GM12891 (cell line): ENCODE measurements around the gene CD4.

ENCODE experiments used
- DNase-seq: peaks from one replicate; pipeline ENCODE4 v3.0.0; 2011; ENCODE audit warnings: low spot score; ENCODE audit not compliant: insufficient read length
- FAIRE-seq: peaks from 2 replicates; lab custom pipeline; 2011; peaks lifted over from hg19 to GRCh38; lab: Jason Lieb, UNC
- PAX5 ChIP-seq: IDR thresholded peaks from 2 replicates; pipeline ENCODE4 v1.6.1; 2011; ENCODE audit warnings: low read length, moderate library complexity, mild to moderate bottlenecking; ENCODE audit not compliant: insufficient read depth, severe bottlenecking
- POLR2A ChIP-seq: IDR thresholded peaks from 2 replicates; pipeline ENCODE4 v1.6.1; 2011; ENCODE audit warnings: low read depth, low read length, control low read depth
- POLR2AphosphoS5 ChIP-seq: IDR thresholded peaks from 2 replicates; pipeline ENCODE4 v1.6.1; 2011; ENCODE audit warnings: low read depth, low read length, control low read depth
- POU2F2 ChIP-seq: IDR thresholded peaks from 2 replicates; pipeline ENCODE4 v1.6.1; 2011; ENCODE audit warnings: low read depth, mild to moderate bottlenecking, control low read depth, low read length, moderate library complexity
- SPI1 ChIP-seq: IDR thresholded peaks from 2 replicates; pipeline ENCODE4 v1.6.1; 2011; ENCODE audit warnings: low read depth, low read length, control low read depth
- TAF1 ChIP-seq: IDR thresholded peaks from 2 replicates; pipeline ENCODE4 v1.6.1; 2011; ENCODE audit warnings: low read depth, low read length, control low read depth

CD4 gene

GRCh38 chr12:6765048-6765633 is 24.2 kb upstream of the CD4 start:
- FAIRE-seq: no peak
- TF ChIP-seq POLR2A: no peak
- no peak for TF ChIP-seq POLR2AphosphoS5
- no peak for TF ChIP-seq PAX5
- TF ChIP-seq SPI1: no peak
- no peak for TF ChIP-seq POU2F2
- TF ChIP-seq TAF1: no peak
- no peak for DNase-seq

DNA sequence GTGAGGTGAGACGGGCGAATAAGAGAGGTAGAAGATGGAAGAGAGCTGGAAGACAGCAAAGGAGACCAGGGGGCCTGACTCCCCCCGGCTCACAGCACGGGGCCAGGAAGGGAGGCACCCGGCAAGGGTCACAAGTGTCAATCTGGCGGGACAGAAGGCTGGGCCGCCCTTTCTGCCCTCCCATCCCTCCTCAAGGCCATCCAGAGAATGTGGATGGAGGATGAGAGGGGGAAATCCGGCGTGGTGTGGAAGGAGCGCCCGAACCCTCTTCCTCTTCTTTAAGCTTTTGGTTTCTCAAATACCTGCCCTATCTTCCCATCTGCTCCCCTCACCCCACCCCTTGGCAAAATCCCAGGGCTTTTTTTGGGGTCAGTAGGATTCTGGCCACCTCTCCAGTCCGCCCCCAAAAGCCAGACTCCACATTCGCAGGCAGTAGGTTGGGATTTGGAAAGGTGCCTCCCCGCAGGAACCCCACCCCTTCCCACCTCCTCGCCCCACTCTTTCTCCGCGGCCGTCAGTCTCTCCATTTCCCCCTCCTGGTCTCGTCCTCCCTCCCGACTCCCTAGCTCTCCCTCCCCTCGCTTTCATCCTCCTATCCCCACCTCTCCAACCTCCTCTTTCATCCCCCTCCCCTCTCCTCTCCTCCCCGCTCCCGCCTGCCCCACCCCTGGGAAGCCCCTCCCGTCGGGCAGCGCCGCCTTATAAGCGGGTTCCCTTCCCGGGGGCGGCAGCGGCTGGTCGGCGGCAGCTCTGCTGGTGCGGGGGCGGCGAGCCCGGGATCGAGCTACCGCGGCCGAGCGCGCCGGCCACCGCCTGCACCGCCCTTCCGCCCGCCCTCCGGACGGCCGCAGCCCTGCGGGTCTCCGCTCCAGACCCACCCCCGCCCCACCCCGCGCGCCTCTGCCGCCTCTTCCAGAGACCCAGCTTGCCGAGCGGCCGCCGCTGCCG is 23.4 kb upstream of the CD4 start, which contains the start of gene PTMS:
PTMS (plus strand) TSS at position 730 of the 948 bp plus-strand sequence. CDS start 343 bp downstream, outside the sequence.
- DNase-seq (no peak), FAIRE-seq (peak; percentile 80)
- TF ChIP-seq PAX5: no peak
- TF ChIP-seq POLR2AphosphoS5: no peak
- no peak for TF ChIP-seq TAF1
- no peak for TF ChIP-seq POLR2A
- TF ChIP-seq SPI1: no peak
- no peak for TF ChIP-seq POU2F2

- FAIRE-seq (peak; percentile 91), DNase-seq (no peak)
- TF ChIP-seq TAF1 (no peak), PAX5 (peak; percentile 52)
These were observed 22.5 kb upstream of the CD4 start for GRCh38 chr12:6766651-6767349.

- DNase-seq (no peak), FAIRE-seq (peak; percentile 85)
- TF ChIP-seq TAF1: no peak
- no peak for TF ChIP-seq POU2F2
- no peak for TF ChIP-seq PAX5
These were observed 21.7 kb upstream of the CD4 start for GRCh38 chr12:6767353-6768319.

DNA sequence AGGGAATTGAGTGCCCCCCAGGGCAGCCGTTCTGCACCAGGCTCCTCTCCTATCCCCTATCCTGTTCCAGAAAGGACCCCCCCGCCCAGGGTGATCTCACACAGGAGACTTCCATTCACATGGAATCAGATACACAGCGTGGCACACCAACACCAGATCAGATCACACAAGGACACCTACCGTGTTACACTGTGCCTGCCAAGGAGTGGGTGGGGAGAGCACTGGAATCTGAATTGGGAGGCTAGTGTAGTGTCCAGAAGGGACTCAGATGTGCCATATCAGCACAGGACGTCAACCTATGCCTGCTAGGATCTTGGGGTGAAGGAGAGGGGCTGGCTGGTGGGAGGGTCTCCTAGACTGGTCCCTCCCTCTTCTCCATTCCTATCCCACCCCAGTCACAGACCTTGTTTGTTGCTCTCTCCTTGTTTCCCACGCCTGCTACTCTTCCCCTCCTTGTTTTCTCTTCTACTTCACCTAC is 20.9 kb upstream of the CD4 start:
- FAIRE-seq: no peak
- DNase-seq: no peak
- TF ChIP-seq POU2F2: no peak
- TF ChIP-seq POLR2A: no peak
- TF ChIP-seq SPI1: no peak
- TF ChIP-seq POLR2AphosphoS5: no peak
- TF ChIP-seq PAX5: no peak
- no peak for TF ChIP-seq TAF1

DNA sequence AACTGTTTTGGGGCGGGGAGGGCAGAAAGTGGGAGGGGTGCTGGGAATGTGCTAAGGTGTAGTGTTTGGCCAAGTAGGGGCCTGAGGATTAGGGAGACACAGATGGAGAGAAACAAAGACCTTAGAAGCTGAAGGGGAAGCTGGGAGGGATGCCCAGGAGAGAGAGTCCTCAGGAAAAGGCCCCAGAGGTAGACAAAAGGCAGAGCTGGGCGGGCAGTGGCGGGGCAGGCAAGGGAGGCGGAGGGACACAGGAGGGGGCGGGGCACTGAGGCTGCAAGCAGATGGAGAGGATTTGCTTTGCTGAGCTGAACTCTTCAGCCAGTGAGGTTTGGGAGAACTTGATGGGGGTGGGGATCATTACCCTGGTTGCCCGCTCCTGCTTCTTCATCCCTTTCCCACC is 20.3 kb upstream of the CD4 start:
- FAIRE-seq (no peak), DNase-seq (no peak)
- TF ChIP-seq POLR2A (no peak), POU2F2 (no peak), POLR2AphosphoS5 (no peak), PAX5 (no peak), SPI1 (no peak), TAF1 (no peak)

DNA sequence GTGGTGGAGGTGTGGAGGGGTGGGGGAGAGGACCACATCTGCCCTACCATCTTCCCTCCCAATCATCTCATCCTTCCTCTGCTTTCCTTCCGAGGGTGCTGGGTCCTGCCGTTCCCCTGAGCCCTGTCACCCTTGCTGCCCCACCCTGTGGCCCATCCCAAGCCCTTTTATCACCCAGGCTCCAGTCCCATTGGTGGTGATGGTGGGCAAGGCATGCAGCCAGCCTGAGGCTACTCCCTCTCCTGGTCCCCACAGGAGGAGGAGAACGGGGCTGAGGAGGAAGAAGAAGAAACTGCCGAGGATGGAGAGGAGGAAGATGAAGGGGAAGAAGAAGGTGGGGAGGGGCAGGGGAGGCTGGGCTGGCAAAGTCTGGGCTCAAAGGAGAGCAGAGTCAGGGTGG is 19.7 kb upstream of the CD4 start:
- DNase-seq (no peak), FAIRE-seq (no peak)
- TF ChIP-seq POLR2A (no peak), TAF1 (no peak), PAX5 (no peak), POLR2AphosphoS5 (no peak), SPI1 (no peak)

GRCh38 chr12:6770094-6770493 is 19.2 kb upstream of the CD4 start:
- FAIRE-seq (no peak), DNase-seq (no peak)
- TF ChIP-seq POLR2A (no peak), POU2F2 (no peak), SPI1 (no peak)

DNA sequence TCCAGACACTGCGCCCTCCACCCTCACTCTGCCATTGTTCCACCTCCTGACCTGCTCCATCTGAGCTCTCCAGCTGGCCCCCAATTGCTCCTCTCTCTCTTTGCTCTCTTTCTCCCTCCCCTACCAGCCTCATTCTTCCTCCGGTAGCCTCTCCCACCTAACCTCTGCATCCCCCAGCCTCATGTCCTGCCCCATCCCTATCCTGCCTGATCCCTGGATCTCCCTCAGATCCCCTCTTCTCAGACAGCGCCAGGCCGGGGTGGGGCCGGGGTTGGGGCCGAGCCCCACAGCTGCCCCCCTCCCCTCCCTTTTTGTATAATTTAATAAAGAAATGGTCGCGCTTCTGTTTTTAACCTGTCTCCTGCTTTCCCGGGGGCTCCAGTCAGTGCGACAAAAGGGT is 18.7 kb upstream of the CD4 start:
- TF ChIP-seq PAX5 (no peak), POLR2AphosphoS5 (no peak), POU2F2 (no peak), POLR2A (no peak), SPI1 (no peak), TAF1 (no peak)
- FAIRE-seq (no peak), DNase-seq (no peak)
